ENCODE results near the gene NOP16. TPM values are rescaled to one million over a fixed set of nuclear protein-coding genes. Genes with fewer than 3 reads are reported as not detected.

The NOP16 gene
- total RNA-seq, 4 donors from 2014 or later, result 21.9 to 33.9 (median 30.5) TPM

DNA sequence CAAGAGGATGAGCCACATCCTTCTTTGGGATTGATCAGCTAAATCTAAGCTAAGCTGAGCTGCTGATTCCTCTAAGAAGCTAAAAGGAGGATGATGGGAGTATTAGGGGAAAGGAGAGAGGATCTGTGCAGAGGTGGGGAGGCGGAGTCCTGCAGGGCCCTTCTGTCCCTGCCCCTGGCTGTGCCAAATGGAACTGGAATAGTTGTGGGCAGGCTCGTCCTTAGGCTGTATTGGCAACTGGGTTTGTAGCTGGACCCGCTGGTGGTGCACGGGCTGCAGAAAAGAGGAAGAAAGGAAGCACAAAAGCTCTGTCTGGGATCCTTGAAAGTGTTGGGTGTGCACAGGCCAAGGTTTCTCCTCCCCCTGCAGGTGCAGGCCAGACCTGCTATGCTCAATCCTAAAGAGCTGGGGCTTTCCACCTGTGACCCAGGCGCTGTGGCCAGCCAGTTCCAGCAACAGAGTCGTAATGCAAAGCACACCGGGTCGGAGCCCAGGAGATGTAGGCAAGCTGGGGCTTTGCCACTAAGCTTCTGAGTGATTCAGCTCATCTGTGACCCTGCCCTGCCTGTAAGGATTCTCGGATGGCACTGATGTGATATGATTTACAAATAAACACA is 18.1 kb upstream of the NOP16 start:
- WGBS, result 58% methylated on average over 9 of the region's 9 CpGs
- DNase-seq (ENCODE audit: low spot score in 2 of 2), result peak in 1 of 2 donors; percentile 69
- TF ChIP-seq POLR2A (IDR thresholded peaks at IDR 0.05) (no peak), EP300 (IDR thresholded peaks at IDR 0.05) (no peak), POLR2AphosphoS5 (IDR thresholded peaks at IDR 0.05) (no peak)
- TF ChIP-seq, protein P1, sequence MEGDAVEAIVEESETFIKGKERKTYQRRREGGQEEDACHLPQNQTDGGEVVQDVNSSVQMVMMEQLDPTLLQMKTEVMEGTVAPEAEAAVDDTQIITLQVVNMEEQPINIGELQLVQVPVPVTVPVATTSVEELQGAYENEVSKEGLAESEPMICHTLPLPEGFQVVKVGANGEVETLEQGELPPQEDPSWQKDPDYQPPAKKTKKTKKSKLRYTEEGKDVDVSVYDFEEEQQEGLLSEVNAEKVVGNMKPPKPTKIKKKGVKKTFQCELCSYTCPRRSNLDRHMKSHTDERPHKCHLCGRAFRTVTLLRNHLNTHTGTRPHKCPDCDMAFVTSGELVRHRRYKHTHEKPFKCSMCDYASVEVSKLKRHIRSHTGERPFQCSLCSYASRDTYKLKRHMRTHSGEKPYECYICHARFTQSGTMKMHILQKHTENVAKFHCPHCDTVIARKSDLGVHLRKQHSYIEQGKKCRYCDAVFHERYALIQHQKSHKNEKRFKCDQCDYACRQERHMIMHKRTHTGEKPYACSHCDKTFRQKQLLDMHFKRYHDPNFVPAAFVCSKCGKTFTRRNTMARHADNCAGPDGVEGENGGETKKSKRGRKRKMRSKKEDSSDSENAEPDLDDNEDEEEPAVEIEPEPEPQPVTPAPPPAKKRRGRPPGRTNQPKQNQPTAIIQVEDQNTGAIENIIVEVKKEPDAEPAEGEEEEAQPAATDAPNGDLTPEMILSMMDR (IDR thresholded peaks at IDR 0.05), result no peak
- no peaks in the 10 kb centered on the region for H3K27me3 ChIP-seq
- peaks cover 77% of the 10 kb centered on the region for H3K4me1 ChIP-seq
- no peak overlapping the region for H3K4me3 ChIP-seq
- peak overlapping the region; percentile 51 for H3K27ac ChIP-seq
- no peaks in the 10 kb centered on the region for H3K9me3 ChIP-seq
- peaks cover 46% of the 10 kb centered on the region for H3K36me3 ChIP-seq

DNA sequence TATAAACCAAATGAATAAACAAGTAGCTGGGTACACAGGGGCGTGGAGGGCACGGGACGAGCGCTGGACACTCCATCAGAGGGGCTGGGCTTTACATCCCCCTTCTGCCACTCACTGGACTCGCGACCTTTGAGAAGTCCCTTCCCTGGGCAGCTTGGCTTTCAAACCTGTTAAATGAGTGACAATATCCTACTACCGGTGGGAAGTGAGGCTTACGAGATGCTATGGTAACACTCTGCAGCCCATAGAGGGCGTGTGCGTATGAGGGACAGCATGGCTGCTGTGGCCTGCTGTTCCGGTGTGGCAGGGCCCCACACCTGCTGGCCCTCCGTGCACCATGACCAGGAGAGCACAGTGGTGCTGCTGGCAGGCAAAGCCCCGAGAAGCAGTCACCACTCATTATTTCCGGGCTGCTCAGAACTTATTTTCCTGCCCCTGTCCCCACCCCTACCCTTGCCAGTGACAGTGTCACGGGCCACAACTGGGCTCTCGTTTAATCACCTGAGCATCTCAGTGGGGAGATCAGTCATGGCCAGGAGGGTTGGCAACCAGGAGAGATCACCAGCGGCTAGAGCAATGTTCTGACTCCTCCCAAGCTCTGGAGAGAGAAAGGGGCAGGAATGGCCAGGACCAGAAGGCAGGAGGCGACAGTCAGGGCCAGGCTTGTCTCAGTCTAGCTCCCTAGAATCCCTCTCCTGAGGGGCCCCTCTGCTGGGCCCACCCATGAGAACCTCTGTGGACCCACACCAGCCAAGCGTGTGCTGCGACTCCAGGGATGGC is 17.4 kb upstream of the NOP16 start:
- Histone ChIP-seq H3K4me1 (peaks cover 77% of the 10 kb centered on the region), H3K4me3 (no peak overlapping the region), H3K27me3 (no peaks in the 10 kb centered on the region), H3K27ac (peak overlapping the region; percentile 51), H3K36me3 (peaks cover 46% of the 10 kb centered on the region), H3K9me3 (no peaks in the 10 kb centered on the region)
- WGBS, result 86% methylated on average over 20 of the region's 20 CpGs
- TF ChIP-seq, protein P1 (IDR thresholded peaks at IDR 0.05), result no peak
- no peak for TF ChIP-seq POLR2AphosphoS5 (IDR thresholded peaks at IDR 0.05)
- TF ChIP-seq EP300 (IDR thresholded peaks at IDR 0.05), result no peak
- no peak for TF ChIP-seq POLR2A (IDR thresholded peaks at IDR 0.05)
- DNase-seq (ENCODE audit: low spot score in 2 of 2), result peak; percentile 50 to 53

DNA sequence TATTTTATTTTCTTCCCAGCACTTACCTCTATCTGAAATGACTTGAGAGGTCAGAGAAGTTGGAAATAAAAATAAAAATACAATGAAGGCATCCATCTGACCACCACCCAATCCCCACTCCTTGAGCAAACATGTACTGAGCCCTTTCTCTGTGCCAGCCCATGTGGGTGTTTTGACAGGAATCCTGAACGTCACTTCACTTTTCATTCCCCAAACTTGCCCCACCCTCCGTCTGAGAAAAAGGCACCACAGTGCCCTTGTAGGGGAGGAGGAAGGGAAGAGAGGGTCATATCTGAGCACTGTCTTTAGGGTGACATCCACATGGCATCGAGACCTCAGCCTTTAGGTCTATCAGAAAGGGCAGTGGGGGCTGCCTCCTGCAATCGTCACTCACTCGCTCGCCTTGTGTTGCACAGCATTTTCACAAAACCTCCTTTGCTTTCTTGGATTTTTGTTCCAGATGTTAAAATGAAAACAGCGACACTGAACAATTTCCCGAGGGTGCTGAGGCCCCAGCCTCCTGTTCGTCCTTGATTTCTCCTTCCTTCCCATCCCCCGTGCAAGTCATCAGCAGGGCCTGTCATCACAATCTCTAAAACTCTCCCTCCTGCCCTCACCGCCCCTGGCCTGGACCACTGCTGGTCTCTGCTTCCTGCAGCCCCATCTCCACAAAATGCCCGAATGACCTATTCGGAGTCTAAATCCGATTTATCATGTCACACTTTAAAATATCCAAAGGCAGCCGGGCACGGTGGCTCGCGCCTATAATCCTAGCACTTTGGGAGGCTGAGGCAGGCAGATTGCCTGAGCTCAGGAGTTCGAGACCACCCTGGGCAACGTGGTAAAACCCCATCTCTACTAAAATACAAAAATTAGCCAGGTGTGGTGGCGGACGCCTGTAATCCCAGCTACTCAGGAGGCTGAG is 13.1 kb upstream of the NOP16 start:
- no peaks in the 10 kb centered on the region for H3K9me3 ChIP-seq
- H3K4me1 ChIP-seq, result peaks cover 55% of the 10 kb centered on the region
- H3K4me3 ChIP-seq, result no peak overlapping the region
- peak in 1 of 2 donors; percentile 36 for DNase-seq (ENCODE audit: low spot score in 2 of 2)
- peaks cover 36% of the 10 kb centered on the region for H3K36me3 ChIP-seq
- WGBS, result 78% methylated on average over 22 of the region's 22 CpGs
- H3K27me3 ChIP-seq, result no peaks in the 10 kb centered on the region
- H3K27ac ChIP-seq, result peak overlapping the region; percentile 66
- no peak for TF ChIP-seq POLR2A (IDR thresholded peaks at IDR 0.05)

DNA sequence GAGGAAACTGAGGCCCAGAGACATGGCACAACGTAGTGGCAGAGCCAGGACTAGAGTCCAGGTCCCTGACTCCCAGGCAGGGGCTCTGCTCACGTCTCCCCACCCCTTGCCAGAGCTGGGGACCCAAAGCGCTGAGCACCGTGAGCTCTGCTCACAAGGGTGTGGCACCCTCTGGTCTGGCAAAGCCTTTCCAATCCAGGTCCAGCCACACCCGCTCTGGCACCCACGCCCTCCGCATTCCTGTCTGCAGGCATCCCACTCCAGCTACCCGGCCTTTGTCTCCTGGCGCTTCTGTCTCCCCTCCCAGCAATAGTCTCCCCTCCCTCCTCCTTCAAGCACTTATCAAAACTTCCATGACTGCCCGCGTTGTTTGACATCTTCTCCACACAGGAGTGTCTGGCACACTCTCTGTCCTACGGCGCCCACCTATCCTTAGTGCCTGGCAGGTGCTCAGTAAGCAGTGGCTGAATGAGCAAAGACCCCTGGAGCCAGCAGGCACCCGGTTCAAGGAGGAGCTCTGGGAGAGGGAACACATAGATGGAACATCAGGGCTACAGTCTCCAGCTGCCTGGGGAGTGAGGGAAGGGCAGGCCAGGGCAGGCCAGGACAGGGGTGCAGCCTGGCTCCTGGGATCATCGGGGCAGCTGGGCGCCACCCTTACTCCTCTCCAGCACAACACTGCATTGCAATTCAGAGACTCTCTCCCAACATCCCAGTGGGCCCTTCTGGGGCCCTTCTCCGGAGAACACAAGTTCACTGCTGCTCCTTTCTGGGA is 12.2 kb upstream of the NOP16 start:
- Histone ChIP-seq H3K9me3 (no peaks in the 10 kb centered on the region), H3K27me3 (no peaks in the 10 kb centered on the region), H3K27ac (peak overlapping the region; percentile 66), H3K4me1 (peaks cover 47% of the 10 kb centered on the region), H3K36me3 (peaks cover 36% of the 10 kb centered on the region), H3K4me3 (peak overlapping the region; percentile 18)
- TF ChIP-seq POLR2A (IDR thresholded peaks at IDR 0.05) (no peak), POLR2AphosphoS5 (IDR thresholded peaks at IDR 0.05) (no peak), EP300 (IDR thresholded peaks at IDR 0.05) (no peak)
- TF ChIP-seq, protein P1 (IDR thresholded peaks at IDR 0.05), result no peak
- no peak for DNase-seq (ENCODE audit: low spot score in 2 of 2)
- 41% methylated on average over 17 of the region's 17 CpGs for WGBS
